GM18499 (cell line): Measurements from ENCODE around the gene FANCG.
A peak's percentile ranks its signal among the peaks of the same experiment; 100 is the strongest.

Source experiments
- ATAC-seq: cut with Tn5 transposase; IDR thresholded peaks from one replicate; pipeline ENCODE4 v1.9.1; 2021; ENCODE audit warnings: moderate number of reproducible peaks; ENCODE audit not compliant: insufficient read depth, unreplicated experiment

Gene FANCG

DNA sequence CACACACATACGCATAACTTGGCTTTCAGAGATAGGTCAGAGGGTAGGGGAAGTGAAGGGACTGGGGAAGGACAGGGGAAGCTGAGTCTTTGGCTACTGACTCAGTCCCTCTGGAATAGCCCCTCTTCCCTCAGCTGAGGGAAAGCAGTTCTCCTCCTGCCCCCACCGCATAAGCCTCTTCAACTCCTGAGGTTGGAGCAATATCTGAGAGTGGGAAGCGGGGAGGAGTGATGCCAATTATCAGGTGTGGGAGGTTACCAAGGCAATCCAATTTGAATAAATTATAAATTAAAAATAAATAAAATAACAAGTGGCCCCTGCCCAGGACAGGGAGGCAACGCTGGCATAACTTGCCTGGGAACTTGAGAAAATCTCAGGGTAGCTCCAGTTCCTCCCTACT lies 24.8 kb upstream of the FANCG start:
- ATAC-seq: no peak

DNA sequence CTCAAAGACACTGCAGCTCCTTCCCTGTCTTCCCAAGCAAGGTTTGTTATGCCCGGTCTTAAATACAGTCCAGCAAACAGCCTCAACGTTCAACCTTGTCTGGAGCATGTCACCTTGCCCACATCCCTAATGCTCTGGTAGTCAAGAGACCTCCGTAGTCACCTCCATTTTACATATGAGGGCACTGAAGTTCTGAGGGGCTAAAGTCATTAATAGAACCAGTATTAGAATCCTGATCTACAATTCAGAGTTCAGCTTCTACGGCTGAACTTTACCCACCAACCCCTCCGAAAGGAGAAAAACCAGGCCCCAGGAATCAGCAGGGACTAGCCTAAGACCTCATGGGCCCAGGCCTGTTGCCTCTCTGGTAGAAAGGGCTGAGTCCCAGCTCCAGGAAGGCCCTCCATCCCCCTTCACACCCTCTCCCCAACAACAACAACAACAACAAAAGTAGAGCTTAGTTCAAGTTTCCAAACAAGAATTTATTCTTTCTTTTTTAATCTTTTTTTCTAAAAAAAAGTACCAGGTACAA lies 24.0 kb upstream of the FANCG start:
- ATAC-seq: no peak

DNA sequence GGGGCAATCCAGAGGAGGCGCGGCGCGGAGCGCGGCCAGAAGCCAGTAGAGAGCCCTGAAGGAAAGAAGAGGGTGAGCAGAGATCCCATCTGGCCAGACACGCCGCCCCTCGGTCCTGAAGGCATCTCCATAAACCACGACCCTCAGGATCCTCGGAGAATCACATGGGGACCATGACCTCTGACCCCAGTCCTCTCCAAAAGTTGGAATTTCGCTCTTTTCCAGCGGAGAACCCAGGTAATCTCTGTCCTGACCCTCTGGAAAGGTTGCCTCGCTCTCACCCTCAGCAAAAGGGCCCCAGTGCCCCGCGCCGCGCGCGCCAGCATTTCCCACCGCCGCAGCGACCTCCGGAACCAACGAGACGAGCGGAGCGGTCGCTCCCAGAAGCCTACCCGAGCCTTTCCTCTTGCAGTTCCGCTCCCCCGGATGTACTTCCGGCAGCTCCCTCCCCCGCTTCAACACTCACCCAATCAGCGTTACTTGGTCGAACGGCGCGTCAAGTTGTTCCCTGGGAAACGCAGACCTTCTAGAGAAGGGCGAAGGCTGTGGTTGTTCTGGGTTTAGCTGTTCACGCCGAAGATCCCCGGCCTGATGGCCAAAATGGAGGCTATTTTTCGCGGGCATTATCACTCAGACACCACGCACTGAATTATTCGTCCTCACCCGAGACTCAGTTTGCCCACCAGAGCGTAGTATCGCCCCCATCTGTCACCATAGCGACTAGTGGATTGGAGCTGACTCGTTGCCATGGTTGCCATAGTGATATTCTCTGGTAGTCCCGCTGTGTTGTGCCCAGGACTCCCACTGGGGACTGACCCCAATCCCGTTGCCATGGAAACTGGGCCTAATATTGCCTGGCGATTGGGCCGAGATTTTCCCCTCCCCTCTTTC lies 23.3 kb upstream of the FANCG start, which contains the start of gene STOML2:
Gene STOML2 (minus strand): TSS at position 363 of the 891 bp plus-strand sequence. CDS start 37 bp downstream, at position 326.
- peak; percentile 79 for ATAC-seq

DNA sequence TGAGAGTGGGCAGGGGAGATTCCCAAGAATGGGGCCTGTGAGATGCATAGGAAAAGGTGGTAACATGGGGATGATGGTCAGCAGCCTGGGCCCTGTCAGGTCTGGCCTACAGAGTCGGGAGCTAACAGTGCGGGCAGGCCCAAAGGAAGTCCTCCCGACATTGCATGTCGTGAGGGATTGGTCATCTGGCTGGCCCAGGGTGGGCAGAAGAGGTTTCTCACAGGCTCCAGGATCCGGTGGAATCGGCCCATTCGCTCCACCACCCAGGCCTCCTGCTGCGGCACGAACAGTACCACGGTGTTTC lies 22.7 kb upstream of the FANCG start:
- no peak for ATAC-seq

DNA sequence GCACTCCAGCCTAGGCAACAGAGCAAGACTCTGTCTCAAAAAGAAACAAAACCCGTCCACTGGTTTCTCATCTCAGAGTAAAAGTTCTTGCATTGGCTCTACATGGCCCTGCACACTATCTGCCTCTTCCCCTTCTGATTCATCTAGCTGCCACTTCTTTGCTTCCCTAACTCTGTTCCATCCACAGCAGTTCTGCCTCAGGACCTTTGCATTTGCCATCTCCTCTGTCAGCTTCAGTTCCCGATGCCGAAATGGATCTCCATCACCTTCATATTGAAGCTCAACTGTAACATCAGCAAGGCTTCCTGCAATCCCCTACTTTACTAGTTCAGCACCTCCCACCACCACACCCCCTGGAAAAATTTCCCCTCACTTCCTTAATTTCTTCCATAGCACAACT lies 17.8 kb upstream of the FANCG start:
- ATAC-seq: no peak

- ATAC-seq: no peak
These were observed 16.5 kb upstream of the FANCG start, which contains the start of gene PIGO for GRCh38 chr9:35096035-35096849. TSS of gene PIGO (minus strand) at chr9:35096591. CDS start at chr9:35095565, 1,026 bp downstream.

- ATAC-seq: no peak
These were observed 11.8 kb upstream of the FANCG start for GRCh38 chr9:35091536-35091935.

DNA sequence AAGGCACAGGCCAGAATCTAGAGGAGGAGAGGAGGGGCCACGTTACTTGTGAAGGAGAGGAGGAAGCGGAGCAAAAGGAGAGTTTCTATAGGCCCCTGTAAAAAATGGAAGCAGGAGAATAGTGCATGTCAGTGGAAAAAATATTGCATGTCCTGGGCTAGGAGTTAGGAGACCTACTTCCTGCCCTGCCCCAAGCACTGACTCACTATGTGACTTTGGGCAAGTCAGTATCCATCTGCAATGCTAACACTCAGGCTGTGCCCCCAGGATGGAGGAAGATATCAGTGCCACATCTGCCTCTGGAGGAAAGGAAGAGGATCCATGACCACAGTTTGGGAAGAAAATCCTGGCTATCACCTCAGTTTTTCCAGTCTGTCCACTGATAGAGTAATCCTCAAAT lies 9.7 kb upstream of the FANCG start:
- ATAC-seq: no peak

DNA sequence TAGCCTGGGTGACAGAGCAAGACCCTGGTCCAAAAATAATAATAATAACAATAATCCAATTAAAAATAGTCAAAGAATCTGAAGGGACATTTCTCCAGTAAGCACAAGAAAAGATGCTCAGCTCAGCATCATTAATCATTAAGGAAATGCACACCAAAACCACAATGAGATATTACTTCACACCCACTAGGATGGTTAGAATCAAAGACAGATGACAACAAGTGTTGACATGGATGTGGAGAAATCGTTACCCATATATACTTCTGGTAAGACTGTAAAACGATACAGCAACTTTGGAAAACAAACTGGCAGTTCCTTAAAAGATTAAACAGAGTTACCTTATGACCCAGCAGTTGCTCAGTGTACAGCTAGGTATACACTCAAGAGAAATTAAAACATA lies 5.3 kb upstream of the FANCG start:
- ATAC-seq: no peak

DNA sequence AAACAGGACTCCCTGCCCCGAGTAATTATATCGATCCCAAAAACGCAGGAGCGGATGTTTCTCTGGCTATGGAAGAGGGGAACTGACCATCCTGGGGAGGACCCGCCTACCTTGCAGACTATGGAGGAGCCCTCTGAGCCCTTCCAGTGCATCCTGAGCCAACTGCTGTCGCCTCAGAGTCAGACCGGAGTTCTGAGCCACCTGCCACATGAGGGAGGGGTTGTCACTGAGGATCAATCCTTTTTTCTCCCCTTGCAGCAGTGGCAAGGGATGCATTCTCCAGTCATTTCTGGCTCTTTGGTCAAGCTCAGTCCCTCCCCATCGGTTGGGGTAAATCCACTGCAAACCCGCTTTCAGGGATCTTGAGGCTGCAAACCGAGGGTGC lies 709 bp downstream of the FANCG start:
- no peak for ATAC-seq

DNA sequence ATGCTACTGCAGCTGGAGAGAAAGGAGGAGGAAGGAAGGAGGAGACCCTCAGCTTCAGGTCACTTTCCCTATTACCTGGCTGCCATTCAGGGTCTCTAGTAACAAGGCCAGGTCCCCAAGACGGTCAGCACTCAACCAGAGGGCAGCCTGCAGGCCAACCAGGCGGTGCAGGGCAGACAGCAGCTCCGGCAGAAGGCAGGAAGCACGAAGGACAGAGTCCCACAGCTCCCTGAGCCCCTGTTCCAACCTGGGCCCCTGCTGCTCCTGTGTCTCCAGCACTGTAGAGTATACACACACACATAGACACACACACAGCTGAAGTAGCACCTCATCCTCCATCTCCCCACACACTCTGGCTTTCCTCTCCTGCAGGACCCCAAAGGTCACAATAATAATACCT lies 1.7 kb downstream of the FANCG start:
- no peak for ATAC-seq

DNA sequence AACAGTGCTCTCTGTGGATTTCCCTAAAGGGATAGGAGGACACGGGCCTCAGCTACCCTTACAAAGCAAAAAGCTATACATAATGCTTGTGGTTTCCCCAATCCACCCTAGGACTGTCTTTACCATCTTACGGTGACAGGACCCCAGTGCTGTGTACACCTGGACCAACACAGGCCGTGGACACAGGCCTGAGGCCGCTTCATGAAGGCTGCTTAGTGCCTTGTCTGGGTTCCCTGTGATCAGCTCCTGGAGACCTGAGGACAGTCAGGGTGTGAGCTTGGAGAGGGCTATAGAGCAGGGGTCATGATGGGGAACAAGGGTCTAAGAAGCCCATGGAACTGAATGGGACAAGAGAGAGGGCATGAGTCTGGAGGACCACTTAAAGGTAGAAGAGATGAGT lies 2.9 kb downstream of the FANCG start:
- no peak for ATAC-seq

DNA sequence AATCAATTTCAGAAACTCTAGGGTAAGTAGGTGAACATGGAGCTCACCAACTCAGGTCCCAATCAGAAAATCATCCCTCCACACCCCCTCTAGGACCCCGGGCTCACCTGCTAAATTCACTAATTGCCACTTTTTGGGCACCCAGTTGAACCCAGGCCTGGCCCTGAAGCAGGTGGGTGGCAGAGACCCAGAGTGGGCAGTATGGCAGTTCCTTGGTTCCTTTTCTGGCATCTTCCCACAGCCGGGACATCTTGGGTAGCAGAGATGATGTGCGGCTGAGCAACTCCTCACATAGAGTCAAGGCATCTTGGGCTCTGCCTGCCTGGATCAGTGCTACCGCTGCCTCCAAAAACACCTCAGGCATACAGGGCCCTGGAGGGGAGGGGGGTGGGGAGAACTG lies 4.4 kb downstream of the FANCG start:
- ATAC-seq: no peak

- no peak for ATAC-seq
These were observed 5.0 kb downstream of the FANCG start for GRCh38 chr9:35074791-35075190.

DNA sequence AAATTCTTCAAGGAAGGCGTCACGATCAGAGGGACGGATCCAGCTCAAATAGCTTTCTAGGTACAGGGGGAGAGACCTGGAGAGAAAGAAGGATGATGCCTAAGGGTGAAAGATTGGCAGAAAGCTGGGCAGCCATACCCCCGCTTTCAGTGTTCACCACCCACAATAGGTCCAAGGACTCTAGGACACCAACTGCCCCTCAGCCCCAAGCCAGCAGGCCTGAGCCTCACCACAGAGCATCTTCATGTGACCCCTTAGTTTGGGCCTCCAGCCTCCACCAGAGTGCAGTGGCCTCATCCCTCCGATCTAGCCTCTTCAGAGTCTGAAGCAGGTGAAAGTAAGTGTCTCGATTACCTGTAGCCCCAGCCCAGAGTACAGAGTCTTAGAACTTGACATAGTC lies 5.6 kb downstream of the FANCG start:
- no peak for ATAC-seq

DNA sequence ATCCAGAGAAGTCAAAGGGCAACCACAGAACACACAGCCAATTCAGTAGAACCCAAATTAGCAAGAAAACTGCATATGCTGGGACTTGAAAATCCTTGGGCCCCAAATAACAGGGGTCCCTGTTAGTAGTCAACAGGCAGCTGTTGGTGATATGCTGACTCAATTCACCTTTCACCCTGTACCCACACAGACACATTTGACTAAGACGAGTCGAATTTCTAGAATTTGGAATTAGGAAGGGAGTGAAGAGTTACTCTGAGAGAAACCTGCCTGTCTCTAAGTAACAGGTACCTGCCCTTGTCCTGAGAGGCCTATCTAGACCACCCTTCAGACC lies 6.5 kb downstream of the FANCG start:
- ATAC-seq: no peak

- ATAC-seq: peak; percentile 89
These were observed 7.1 kb downstream of the FANCG start, which contains the start of gene VCP for GRCh38 chr9:35072461-35073278. TSS of gene VCP (minus strand) at chr9:35072625. CDS start at chr9:35072353, 272 bp downstream.

DNA sequence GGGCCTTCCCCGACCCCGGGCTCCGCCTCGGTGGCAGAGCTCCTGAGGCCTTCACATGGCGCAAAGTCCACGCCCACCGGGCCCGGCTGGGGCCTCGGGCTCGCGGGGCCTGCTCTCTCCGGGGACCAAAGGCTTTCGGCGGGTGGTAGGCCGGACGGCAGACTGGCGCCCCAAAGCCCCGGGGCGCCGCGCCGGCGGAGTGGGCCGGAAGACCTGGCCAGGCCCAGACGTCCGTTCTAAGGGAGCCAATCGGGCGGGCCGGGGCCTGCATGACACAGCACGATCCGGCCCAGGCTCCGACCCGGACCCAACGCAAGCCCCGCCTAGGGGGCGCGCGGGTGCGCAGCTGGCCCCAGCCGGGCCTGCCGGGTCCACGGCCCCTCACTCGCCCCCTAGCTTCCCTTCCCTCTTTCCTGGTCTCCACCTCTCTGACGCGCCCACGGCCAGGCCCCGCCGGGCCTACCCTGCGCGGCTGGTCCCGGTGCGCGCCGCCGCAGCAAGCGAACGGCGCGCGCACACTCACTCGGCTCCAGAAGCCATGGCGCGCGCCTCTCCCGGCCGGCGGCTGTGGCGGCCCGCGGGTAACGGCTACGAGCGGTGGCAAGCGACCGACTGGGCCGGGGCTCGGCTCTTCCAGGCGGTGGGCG lies 7.8 kb downstream of the FANCG start:
- ATAC-seq: peak; percentile 28

- ATAC-seq: no peak
These were observed 8.6 kb downstream of the FANCG start for GRCh38 chr9:35070823-35071813.
